GM23338 (cell line): ENCODE data around the gene MCC. TPM values are rescaled to one million over a fixed set of nuclear protein-coding genes. Genes with fewer than 3 reads are reported as not detected.

Experiments
- ATAC-seq: fragments of 200-7000 bp; cut with Tn5 transposase; 3 replicates; pipeline ENCODE4 v1.9.1; 2020
- DNase-seq: peaks from one replicate; pipeline ENCODE4 v3.0.0-alpha.2; 2015; ENCODE audit warnings: low spot score
- H2AFZ ChIP-seq: fragments of 200-600 bp; sonication (generic); 2 replicates; pipeline ENCODE4 v1.8.0; 2016; ENCODE audit warnings: antibody characterized with exemption, mild to moderate bottlenecking, moderate library complexity
- H3F3A ChIP-seq: fragments of 200-600 bp; sonication (generic); replicated peaks from 2 replicates; pipeline ENCODE4 v1.8.0; 2017; ENCODE audit warnings: antibody characterized with exemption, mixed run types, low read depth
- H3K27ac ChIP-seq: fragments of 200-600 bp; sonication (generic); 2 replicates; pipeline ENCODE4 v1.6.1; 2016; ENCODE audit warnings: low read depth
- H3K27me3 ChIP-seq: fragments of 200-600 bp; sonication (generic); 2 replicates; pipeline ENCODE4 v1.8.0; 2016; ENCODE audit warnings: mild to moderate bottlenecking, mixed run types, moderate library complexity; ENCODE audit not compliant: insufficient read depth
- H3K36me3 ChIP-seq: fragments of 200-600 bp; sonication (generic); 2 replicates; pipeline ENCODE4 v1.8.0; 2016; ENCODE audit warnings: mild to moderate bottlenecking; ENCODE audit not compliant: insufficient read depth
- H3K4me1 ChIP-seq: fragments of 200-600 bp; sonication (generic); 2 replicates; pipeline ENCODE4 v1.8.0; 2016; ENCODE audit warnings: mild to moderate bottlenecking, moderate library complexity; ENCODE audit not compliant: insufficient read depth
- H3K4me2 ChIP-seq: fragments of 200-600 bp; sonication (generic); 2 replicates; pipeline ENCODE4 v1.7.1; 2017; ENCODE audit warnings: mixed run types
- H3K4me3 ChIP-seq: fragments of 200-600 bp; sonication (generic); 2 replicates; pipeline ENCODE4 v1.6.1; 2016; ENCODE audit warnings: mixed run types
- H3K79me2 ChIP-seq: fragments of 200-600 bp; sonication (generic); replicated peaks from 2 replicates; pipeline ENCODE4 v1.8.0; 2017; ENCODE audit warnings: mild to moderate bottlenecking; ENCODE audit not compliant: insufficient read depth
- H3K9me2 ChIP-seq: fragments of 200-600 bp; sonication (generic); 2 replicates; pipeline ENCODE4 v1.8.0; 2017; ENCODE audit not compliant: insufficient read depth
- H4K20me1 ChIP-seq: fragments of 200-600 bp; sonication (generic); replicated peaks from 2 replicates; pipeline ENCODE4 v1.8.0; 2017; ENCODE audit warnings: mild to moderate bottlenecking; ENCODE audit not compliant: insufficient read depth
- H3K27ac Mint-ChIP-seq: 2 replicates; pipeline ENCODE4 v1.8.0; 2020; ENCODE audit warnings: inconsistent platforms, mild to moderate bottlenecking, moderate library complexity, mixed read lengths
- H3K27me3 Mint-ChIP-seq: 3 replicates; pipeline ENCODE4 v1.8.0; 2022; ENCODE audit warnings: low read depth, mild to moderate bottlenecking, moderate library complexity, mixed read lengths, inconsistent platforms; ENCODE audit not compliant: insufficient read depth, poor library complexity
- H3K36me3 Mint-ChIP-seq: 3 replicates; pipeline ENCODE4 v1.8.0; 2021; ENCODE audit warnings: low read depth, mild to moderate bottlenecking, inconsistent platforms, moderate library complexity, mixed read lengths
- H3K4me1 Mint-ChIP-seq: 3 replicates; pipeline ENCODE4 v1.8.0; 2020; ENCODE audit warnings: mild to moderate bottlenecking, inconsistent platforms, mixed read lengths
- H3K4me3 Mint-ChIP-seq: 3 replicates; pipeline ENCODE4 v1.8.0; 2021; ENCODE audit warnings: moderate library complexity, mild to moderate bottlenecking, inconsistent platforms, mixed read lengths
- H3K9me3 Mint-ChIP-seq: 3 replicates; pipeline ENCODE4 v1.8.0; 2020; ENCODE audit warnings: moderate library complexity, mild to moderate bottlenecking, inconsistent platforms, mixed read lengths
- JUNB ChIP-seq: IDR thresholded peaks from one replicate; pipeline ENCODE4 v1.6.1; 2016; ENCODE audit warnings: antibody characterized with exemption; ENCODE audit not compliant: unreplicated experiment
- NANOG ChIP-seq: IDR thresholded peaks from 2 replicates; pipeline ENCODE4 v1.6.1; 2016; ENCODE audit warnings: antibody characterized with exemption, borderline replicate concordance
- ZNF331 ChIP-seq: fragments of 250-450 bp; sonication (Bioruptor Pico); IDR thresholded peaks from 2 replicates; pipeline ENCODE4 v1.5.0; 2020; ENCODE audit warnings: low read depth, mild to moderate bottlenecking, moderate library complexity
- polyA plus RNA-seq: library from polyadenylated mRNA; unstranded; fragments of >200 nt; fragmentation: Nextera tagmentation; extraction: Ambion mirVana; gene quantifications from 2 replicates; pipeline ENCODE4 v1.2.1, GENCODE V29; 2016
- total RNA-seq: library from RNA; depleted of rRNA; stranded (reverse); fragments of >200 nt; shearing (Covaris generic); gene quantifications from 2 replicates; pipeline ENCODE4 v1.2.3, GENCODE V29; 2014
- TF ChIP-seq, protein P1 (sequence below), 2 experiments: fragments of 200-600 bp in 1 of 2; sonication (generic) in 1 of 2; conservative IDR thresholded peaks; 2 replicates each; pipeline versions ENCODE4 v1.5.1 to v1.6.1; 2016 to 2017; ENCODE audit warnings: antibody characterized with exemption in 2 of 2, low read depth in 2 of 2, mild to moderate bottlenecking in 2 of 2, moderate library complexity in 1 of 2
- TF ChIP-seq, protein P2 (sequence below): fragments of 250-450 bp; sonication (Bioruptor Pico); IDR thresholded peaks from 2 replicates; pipeline ENCODE4 v1.5.0; 2020; ENCODE audit warnings: mild to moderate bottlenecking, moderate library complexity

The MCC gene
- total and polyA plus RNA-seq, 2 experiments from 2014 or later, result 3.8 to 10.1 TPM

DNA sequence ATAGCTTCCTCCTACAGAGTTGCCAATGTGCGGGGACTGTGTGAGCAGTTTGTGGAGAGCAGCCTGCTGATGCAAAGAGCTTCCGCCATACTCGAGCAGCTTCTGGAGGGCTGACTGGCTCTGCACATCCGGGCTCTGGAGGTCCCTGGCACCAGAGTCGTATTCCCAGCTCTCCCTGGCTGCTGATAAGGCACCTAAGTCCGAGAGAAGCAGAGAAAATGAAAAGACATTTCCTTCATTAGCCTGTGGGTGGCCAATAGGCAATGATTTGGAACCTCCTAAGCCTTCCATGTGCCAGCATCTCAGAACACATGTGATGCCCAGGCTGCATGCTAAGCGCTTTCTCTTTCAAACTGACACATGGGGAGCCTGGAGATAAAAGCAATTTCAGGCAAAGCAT is 147.7 kb downstream of the MCC start:
- 0 out of 3 replicates have a peak, but pooled peaks cover 2% of the 10 kb centered on the region for H3K4me1 Mint-ChIP-seq
- Histone ChIP-seq H4K20me1 (no peaks in the 10 kb centered on the region), H3K27me3 (no peaks in the 10 kb centered on the region), H3K9me2 (no peaks in the 10 kb centered on the region), H3K36me3 (no peaks in the 10 kb centered on the region), H3F3A (no peaks in the 10 kb centered on the region), H3K79me2 (no peaks in the 10 kb centered on the region), H3K4me2 (no peak overlapping the region), H3K27ac (no peak overlapping the region), H2AFZ (peak overlapping the region; percentile 43; the same call in 1 of the 2 replicates), H3K4me1 (no peaks in the 10 kb centered on the region), H3K4me3 (no peak overlapping the region)
- H3K27ac Mint-ChIP-seq, result no peak overlapping the region
- ATAC-seq (peak; percentile 52), DNase-seq (peak; percentile 46)
- H3K27me3 Mint-ChIP-seq, result peaks cover 1% of the 10 kb centered on the region
- H3K9me3 Mint-ChIP-seq, result no peaks in the 10 kb centered on the region
- H3K36me3 Mint-ChIP-seq, result no peaks in the 10 kb centered on the region
- no peak overlapping the region for H3K4me3 Mint-ChIP-seq
- TF ChIP-seq, protein P1, sequence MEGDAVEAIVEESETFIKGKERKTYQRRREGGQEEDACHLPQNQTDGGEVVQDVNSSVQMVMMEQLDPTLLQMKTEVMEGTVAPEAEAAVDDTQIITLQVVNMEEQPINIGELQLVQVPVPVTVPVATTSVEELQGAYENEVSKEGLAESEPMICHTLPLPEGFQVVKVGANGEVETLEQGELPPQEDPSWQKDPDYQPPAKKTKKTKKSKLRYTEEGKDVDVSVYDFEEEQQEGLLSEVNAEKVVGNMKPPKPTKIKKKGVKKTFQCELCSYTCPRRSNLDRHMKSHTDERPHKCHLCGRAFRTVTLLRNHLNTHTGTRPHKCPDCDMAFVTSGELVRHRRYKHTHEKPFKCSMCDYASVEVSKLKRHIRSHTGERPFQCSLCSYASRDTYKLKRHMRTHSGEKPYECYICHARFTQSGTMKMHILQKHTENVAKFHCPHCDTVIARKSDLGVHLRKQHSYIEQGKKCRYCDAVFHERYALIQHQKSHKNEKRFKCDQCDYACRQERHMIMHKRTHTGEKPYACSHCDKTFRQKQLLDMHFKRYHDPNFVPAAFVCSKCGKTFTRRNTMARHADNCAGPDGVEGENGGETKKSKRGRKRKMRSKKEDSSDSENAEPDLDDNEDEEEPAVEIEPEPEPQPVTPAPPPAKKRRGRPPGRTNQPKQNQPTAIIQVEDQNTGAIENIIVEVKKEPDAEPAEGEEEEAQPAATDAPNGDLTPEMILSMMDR (conservative IDR thresholded peaks at IDR 0.05; ENCODE audit: low read depth in 2 of 2), result peak; percentile 6 to 16; a peak in 1 of 4 replicates
- no peak for TF ChIP-seq JUNB

DNA sequence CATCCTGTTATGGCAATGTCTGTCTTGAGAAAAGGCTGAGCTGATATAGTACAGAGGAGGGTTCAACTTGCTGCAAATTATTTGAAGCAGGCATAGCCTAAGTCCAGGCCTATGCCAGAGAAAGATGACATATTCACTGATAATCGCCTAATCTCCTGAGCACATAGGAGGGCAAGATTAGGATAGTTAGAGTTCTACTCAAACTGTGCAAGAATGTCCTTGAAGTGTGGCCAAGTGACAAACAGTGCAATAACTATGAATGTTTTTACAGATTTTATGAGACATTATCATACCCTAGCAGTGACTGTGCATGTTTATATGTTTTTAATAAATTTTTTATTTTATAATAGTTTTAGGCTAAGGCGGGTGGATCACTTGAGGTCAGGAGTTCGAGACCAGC is 149.6 kb downstream of the MCC start:
- no peak overlapping the region for H2AFZ ChIP-seq
- H3K4me3 Mint-ChIP-seq, result no peak overlapping the region
- no peaks in the 10 kb centered on the region for H4K20me1 ChIP-seq
- no peaks in the 10 kb centered on the region for H3K27me3 ChIP-seq
- TF ChIP-seq, protein P2, sequence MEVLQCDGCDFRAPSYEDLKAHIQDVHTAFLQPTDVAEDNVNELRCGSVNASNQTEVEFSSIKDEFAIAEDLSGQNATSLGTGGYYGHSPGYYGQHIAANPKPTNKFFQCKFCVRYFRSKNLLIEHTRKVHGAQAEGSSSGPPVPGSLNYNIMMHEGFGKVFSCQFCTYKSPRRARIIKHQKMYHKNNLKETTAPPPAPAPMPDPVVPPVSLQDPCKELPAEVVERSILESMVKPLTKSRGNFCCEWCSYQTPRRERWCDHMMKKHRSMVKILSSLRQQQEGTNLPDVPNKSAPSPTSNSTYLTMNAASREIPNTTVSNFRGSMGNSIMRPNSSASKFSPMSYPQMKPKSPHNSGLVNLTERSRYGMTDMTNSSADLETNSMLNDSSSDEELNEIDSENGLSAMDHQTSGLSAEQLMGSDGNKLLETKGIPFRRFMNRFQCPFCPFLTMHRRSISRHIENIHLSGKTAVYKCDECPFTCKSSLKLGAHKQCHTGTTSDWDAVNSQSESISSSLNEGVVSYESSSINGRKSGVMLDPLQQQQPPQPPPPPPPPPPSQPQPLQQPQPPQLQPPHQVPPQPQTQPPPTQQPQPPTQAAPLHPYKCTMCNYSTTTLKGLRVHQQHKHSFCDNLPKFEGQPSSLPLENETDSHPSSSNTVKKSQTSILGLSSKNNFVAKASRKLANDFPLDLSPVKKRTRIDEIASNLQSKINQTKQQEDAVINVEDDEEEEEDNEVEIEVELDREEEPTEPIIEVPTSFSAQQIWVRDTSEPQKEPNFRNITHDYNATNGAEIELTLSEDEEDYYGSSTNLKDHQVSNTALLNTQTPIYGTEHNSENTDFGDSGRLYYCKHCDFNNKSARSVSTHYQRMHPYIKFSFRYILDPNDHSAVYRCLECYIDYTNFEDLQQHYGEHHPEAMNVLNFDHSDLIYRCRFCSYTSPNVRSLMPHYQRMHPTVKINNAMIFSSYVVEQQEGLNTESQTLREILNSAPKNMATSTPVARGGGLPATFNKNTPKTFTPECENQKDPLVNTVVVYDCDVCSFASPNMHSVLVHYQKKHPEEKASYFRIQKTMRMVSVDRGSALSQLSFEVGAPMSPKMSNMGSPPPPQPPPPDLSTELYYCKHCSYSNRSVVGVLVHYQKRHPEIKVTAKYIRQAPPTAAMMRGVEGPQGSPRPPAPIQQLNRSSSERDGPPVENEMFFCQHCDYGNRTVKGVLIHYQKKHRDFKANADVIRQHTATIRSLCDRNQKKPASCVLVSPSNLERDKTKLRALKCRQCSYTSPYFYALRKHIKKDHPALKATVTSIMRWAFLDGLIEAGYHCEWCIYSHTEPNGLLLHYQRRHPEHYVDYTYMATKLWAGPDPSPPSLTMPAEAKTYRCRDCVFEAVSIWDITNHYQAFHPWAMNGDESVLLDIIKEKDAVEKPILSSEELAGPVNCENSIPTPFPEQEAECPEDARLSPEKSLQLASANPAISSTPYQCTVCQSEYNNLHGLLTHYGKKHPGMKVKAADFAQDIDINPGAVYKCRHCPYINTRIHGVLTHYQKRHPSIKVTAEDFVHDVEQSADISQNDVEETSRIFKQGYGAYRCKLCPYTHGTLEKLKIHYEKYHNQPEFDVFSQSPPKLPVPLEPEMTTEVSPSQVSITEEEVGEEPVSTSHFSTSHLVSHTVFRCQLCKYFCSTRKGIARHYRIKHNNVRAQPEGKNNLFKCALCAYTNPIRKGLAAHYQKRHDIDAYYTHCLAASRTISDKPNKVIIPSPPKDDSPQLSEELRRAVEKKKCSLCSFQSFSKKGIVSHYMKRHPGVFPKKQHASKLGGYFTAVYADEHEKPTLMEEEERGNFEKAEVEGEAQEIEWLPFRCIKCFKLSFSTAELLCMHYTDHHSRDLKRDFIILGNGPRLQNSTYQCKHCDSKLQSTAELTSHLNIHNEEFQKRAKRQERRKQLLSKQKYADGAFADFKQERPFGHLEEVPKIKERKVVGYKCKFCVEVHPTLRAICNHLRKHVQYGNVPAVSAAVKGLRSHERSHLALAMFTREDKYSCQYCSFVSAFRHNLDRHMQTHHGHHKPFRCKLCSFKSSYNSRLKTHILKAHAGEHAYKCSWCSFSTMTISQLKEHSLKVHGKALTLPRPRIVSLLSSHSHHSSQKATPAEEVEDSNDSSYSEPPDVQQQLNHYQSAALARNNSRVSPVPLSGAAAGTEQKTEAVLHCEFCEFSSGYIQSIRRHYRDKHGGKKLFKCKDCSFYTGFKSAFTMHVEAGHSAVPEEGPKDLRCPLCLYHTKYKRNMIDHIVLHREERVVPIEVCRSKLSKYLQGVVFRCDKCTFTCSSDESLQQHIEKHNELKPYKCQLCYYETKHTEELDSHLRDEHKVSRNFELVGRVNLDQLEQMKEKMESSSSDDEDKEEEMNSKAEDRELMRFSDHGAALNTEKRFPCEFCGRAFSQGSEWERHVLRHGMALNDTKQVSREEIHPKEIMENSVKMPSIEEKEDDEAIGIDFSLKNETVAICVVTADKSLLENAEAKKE (CRISPR knock-in tag), result no peak
- no peak for TF ChIP-seq NANOG
- no peak for TF ChIP-seq ZNF331 (CRISPR knock-in tag)
- H3K9me2 ChIP-seq, result no peaks in the 10 kb centered on the region
- H3K27ac Mint-ChIP-seq, result no peak overlapping the region
- H3K27ac ChIP-seq, result no peak overlapping the region
- no peaks in the 10 kb centered on the region for H3K36me3 ChIP-seq
- peaks cover 1% of the 10 kb centered on the region for H3K27me3 Mint-ChIP-seq
- no peaks in the 10 kb centered on the region for H3K9me3 Mint-ChIP-seq
- no peaks in the 10 kb centered on the region for H3F3A ChIP-seq
- no peak for DNase-seq
- H3K4me1 ChIP-seq, result no peaks in the 10 kb centered on the region
- no peaks in the 10 kb centered on the region for H3K36me3 Mint-ChIP-seq
- no peaks in the 10 kb centered on the region for H3K79me2 ChIP-seq
- no peak overlapping the region for H3K4me3 ChIP-seq
- H3K4me2 ChIP-seq, result no peak overlapping the region
- ATAC-seq, result no peak
- 0 out of 3 replicates have a peak, but pooled peaks cover 2% of the 10 kb centered on the region for H3K4me1 Mint-ChIP-seq
